Kidney epithelial cell (primary cell): ENCODE results near the gene HSF2. TPM values are rescaled to one million over a fixed set of nuclear protein-coding genes. Genes with fewer than 3 reads are reported as not detected.
A peak's percentile ranks its signal among the peaks of the same experiment; 100 is the strongest.

ENCODE experiments used
- DNase-seq: peaks from one replicate; pipeline ENCODE4 v3.0.0-alpha.2; 2010; ENCODE audit warnings: low read depth
- H3K27me3 ChIP-seq: 2 replicates; pipeline ENCODE4 v1.6.0; 2011; ENCODE audit warnings: low read length; ENCODE audit not compliant: control insufficient read depth, insufficient read depth
- H3K36me3 ChIP-seq: 2 replicates; pipeline ENCODE4 v1.5.1; 2011; ENCODE audit warnings: low read length; ENCODE audit not compliant: control insufficient read depth, insufficient read depth
- H3K4me3 ChIP-seq: 2 replicates; pipeline ENCODE4 v1.5.1; 2011; ENCODE audit warnings: low read depth, mild to moderate bottlenecking, control low read depth, low read length
- total RNA-seq: library from RNA; depleted of rRNA; stranded (reverse); fragments of >200 nt; gene quantifications from 2 replicates; pipeline ENCODE4 v1.2.3, GENCODE V29; 2015
- TF ChIP-seq, protein P1 (sequence below): IDR thresholded peaks from 2 replicates; pipeline ENCODE4 v1.5.1; 2011; ENCODE audit warnings: mild to moderate bottlenecking, moderate library complexity, low read length, control low read depth, inconsistent platforms; ENCODE audit not compliant: insufficient read depth, poor library complexity, severe bottlenecking

Gene HSF2
- total RNA-seq, 1 donor from 2014 or later, result 17.3 TPM

- Histone ChIP-seq H3K27me3 (no peaks in the 10 kb centered on the region), H3K4me3 (no peak overlapping the region), H3K36me3 (no peaks in the 10 kb centered on the region)
- TF ChIP-seq, protein P1, sequence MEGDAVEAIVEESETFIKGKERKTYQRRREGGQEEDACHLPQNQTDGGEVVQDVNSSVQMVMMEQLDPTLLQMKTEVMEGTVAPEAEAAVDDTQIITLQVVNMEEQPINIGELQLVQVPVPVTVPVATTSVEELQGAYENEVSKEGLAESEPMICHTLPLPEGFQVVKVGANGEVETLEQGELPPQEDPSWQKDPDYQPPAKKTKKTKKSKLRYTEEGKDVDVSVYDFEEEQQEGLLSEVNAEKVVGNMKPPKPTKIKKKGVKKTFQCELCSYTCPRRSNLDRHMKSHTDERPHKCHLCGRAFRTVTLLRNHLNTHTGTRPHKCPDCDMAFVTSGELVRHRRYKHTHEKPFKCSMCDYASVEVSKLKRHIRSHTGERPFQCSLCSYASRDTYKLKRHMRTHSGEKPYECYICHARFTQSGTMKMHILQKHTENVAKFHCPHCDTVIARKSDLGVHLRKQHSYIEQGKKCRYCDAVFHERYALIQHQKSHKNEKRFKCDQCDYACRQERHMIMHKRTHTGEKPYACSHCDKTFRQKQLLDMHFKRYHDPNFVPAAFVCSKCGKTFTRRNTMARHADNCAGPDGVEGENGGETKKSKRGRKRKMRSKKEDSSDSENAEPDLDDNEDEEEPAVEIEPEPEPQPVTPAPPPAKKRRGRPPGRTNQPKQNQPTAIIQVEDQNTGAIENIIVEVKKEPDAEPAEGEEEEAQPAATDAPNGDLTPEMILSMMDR, result no peak
- DNase-seq, result no peak
Observed at GRCh38 chr6:122393351-122393896, 6.0 kb upstream of the HSF2 start.

GRCh38 chr6:122394016-122394415 is 5.4 kb upstream of the HSF2 start:
- Histone ChIP-seq H3K4me3 (no peak overlapping the region), H3K36me3 (no peaks in the 10 kb centered on the region), H3K27me3 (no peaks in the 10 kb centered on the region)
- DNase-seq, result no peak
- TF ChIP-seq, protein P1, result no peak

GRCh38 chr6:122399055-122399347 is 451 bp upstream of the HSF2 start:
- TF ChIP-seq, protein P1, result no peak
- peak overlapping the region; percentile 11 for H3K4me3 ChIP-seq
- H3K27me3 ChIP-seq, result no peaks in the 10 kb centered on the region
- H3K36me3 ChIP-seq, result no peaks in the 10 kb centered on the region
- no peak for DNase-seq

DNA sequence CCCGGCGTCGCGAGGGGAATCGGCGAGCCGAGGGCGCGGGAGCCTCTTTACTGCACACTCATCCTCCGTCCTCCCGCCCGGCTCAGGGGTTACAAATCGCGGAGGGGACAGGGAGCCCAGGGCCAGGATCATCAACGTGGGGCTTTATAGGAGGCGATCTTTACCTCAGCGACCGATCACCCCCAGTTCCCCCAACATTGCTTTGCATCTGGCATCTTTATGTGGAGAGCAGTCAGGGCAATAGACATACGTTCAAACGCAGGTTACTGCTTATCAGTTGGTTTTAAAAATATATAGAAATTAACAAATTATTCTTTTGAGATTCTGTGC is 634 bp downstream of the HSF2 start:
- Histone ChIP-seq H3K27me3 (no peaks in the 10 kb centered on the region), H3K4me3 (peak overlapping the region; percentile 99), H3K36me3 (no peaks in the 10 kb centered on the region)
- TF ChIP-seq, protein P1, result no peak
- no peak for DNase-seq

DNA sequence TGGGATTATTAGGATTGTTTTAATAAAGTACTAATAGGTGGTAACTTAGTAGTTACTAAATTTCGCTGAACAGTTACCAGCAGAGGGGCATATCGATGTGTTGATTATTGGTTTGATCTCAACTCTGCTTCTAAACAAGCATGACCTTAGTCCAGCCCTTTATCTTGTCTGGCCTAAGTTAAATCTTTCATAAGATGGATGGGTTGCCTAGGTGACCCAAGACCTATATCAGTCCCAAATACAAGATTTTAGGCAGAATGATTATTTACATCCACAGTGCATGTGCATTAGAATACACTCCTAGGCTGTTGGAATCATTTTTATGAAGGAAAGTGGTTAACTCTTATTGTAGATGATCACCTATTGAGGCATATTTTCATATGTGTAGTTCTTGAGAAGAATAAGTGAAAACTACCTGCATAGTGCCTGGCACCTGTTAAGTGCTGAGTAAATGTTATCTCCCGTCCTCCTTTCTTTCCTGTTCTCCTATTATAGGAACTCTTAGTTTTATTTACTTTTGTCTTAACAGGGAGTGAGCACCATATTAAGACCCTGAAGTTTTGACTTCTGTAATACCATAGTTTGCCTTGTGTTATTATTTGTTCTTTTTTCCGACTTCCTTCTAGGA is 1.1 kb downstream of the HSF2 start:
- H3K36me3 ChIP-seq, result no peaks in the 10 kb centered on the region
- no peaks in the 10 kb centered on the region for H3K27me3 ChIP-seq
- TF ChIP-seq, protein P1, result no peak
- no peak for DNase-seq
- peak overlapping the region; percentile 99 for H3K4me3 ChIP-seq

GRCh38 chr6:122401104-122401503 is 1.7 kb downstream of the HSF2 start:
- TF ChIP-seq, protein P1, result no peak
- H3K4me3 ChIP-seq, result peak overlapping the region; percentile 99
- no peak for DNase-seq
- H3K36me3 ChIP-seq, result no peaks in the 10 kb centered on the region
- H3K27me3 ChIP-seq, result no peaks in the 10 kb centered on the region
